NCI-H1092 treated with DMSO at 0.1 percent for 48 hours (cell line): ENCODE data around the gene ETFDH.
"Not testable (repeated sequence)": the region's sequence is repeated elsewhere in the genome, so short reads cannot be mapped to it uniquely, and the experiment has no call there.

ENCODE experiments used
- DNase-seq: peaks from one replicate; lab custom pipeline; 2025; lab: John Stamatoyannopoulos, UW

The ETFDH gene

GRCh38 chr4:158678767-158679166 is 6.7 kb downstream of the ETFDH start:
- DNase-seq = no peak

- DNase-seq = no peak
These were observed 9.5 kb downstream of the ETFDH start for GRCh38 chr4:158681629-158682028.

- DNase-seq = no peak
These were observed 10.0 kb downstream of the ETFDH start for GRCh38 chr4:158682066-158682465.

- DNase-seq = no peak
These were observed 16.7 kb downstream of the ETFDH start for GRCh38 chr4:158688813-158689212.

DNA sequence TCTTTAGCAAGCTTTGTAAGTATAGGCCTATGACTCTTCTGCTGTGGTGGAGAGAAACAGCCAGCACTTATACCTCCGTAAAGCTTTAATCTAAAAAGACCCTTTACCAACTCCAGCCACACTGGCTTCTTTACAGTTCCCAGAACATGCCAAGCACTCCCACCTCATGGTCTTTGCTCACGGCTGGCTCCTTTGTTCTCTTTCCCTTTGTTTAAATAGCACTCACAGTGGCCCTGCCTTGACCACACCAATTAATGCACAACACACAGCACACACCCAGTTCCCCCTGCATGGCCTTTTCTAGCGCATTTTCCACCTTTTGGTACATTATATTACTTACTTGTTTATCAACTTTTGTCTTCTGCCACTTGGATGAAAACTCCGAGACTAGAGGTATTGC is 32.2 kb downstream of the ETFDH start:
- no peak for DNase-seq

DNA sequence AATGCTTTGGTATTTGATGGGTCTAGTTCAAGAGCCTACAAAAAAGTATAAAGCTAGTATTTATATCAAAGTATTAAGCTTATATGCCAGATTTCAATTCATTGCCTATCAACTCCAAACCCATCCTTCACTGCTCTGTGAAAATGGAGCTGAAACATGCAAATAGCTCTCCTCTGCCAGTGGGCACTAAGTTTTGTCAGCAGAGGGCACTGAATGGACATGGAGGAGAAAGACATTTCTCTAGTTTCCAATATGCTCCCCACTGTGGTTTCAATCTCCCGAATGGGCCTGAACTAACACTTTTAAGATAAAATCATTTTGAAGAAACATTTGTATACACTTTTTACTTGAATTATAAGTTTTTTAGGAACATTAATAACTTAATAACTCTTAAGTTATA is 38.7 kb downstream of the ETFDH start:
- DNase-seq = no peak

DNA sequence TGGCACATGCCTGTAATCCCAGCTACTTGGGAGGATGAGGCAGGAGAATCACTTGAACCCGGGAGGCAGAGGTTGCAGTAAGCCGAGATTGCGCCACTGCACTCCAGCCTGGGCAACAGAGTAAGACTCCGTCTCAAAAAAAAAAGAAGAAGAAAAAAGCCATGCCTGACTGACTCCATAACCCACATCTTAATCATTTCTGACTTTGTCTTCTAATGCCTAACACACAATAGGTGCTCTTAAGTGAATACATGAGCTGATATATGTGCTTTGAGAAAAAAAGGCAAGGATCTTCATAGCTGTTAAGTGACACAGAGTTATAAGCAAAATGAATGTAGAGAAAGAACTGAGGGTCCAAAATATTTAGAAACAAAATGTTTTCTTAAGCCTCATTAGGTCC is 40.5 kb downstream of the ETFDH start:
- DNase-seq = not testable (repeated sequence)

GRCh38 chr4:158714937-158715336 is 42.8 kb downstream of the ETFDH start:
- no peak for DNase-seq

GRCh38 chr4:158715802-158716201 is 43.7 kb downstream of the ETFDH start:
- DNase-seq = no peak

DNA sequence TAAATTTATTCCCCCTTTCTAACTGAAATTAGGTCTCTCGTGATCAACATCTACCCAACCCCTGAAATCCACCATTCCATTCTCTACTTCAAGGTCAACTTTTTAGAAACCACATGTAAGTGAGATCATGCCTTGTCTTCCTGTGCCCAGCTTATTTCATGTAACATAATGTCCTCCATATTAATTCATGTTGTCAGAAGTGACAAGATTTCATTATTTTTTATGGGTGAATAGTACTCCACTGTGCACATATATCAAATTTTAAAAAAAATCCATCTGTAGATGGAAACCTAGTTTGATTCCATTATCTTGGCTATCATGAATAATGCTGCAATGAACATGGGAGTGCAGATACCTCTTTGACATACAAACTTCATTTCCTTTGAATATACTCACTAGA is 49.6 kb downstream of the ETFDH start:
- DNase-seq = no peak

DNA sequence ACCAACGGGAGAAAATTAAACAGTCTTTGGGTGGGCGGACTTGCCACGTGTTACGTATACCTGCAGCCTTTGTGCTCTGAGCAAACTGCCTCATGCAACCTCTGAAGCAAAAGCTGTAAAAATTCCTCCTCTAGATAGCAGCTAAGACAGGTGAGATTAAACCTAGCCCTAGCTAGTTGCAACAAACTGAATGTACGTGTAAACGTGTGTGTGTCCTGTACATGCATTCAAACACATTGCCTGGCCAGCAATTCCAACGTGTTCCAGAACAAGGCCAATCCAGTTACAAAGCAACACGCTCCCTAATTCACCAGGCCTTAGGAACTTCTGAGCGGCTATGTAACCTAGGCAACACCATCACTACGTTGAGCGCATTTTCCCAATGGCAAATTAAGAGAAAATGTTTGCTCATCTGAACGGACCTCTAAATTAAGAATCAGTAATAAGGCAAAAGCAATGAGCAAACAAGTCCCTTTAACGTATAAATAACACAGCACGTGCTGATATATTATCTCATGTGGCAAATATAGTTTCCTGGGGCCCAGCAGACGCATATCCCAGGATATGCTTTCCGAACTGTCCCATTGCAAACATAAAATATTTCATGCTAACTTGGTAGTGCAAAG is 50.3 kb downstream of the ETFDH start:
- peak; percentile 35 for DNase-seq

- peak; percentile 81 for DNase-seq
These were observed 51.1 kb downstream of the ETFDH start, which contains the start of gene PPID for GRCh38 chr4:158722917-158723793. PPID (minus strand) TSS chr4:158723396; CDS start chr4:158723288, 108 bp downstream.

DNA sequence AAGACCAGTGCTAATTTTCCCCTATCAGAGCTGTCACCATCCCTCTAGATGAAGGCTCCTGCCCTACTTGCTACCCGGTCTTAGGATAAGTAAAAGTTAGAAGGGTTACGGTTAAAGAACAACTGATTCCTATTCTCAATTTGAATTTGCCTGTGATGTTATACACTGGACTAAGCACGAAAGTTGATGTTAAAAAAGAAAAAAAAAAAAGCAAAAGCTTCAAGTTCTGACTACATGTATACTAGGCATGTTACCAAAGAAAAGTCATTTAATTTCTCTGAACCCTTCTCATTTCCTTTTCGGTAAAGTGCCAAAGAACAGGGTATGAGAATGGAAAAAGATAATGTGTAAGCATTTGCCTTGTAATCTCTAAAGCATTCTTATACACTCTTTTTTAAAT is 52.5 kb downstream of the ETFDH start:
- no peak for DNase-seq

DNA sequence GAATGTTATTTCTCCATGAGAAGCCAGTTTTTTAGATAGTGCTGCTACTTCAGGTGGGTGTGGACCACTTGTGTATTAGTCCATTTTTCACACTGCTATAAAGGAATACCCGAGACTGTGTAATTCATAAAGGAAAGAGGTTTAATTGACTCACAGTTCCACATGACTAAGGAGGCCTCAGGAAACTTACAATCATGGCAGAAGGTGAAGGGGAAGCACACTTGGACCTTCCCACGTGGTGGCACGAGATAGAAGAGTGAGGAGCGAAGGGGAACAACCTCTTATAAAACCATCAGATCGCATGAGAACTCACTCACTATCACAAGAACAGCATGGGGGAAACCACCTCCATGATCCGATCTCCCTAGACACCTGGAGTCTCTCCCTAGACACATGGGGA is 54.5 kb downstream of the ETFDH start:
- DNase-seq = no peak

DNA sequence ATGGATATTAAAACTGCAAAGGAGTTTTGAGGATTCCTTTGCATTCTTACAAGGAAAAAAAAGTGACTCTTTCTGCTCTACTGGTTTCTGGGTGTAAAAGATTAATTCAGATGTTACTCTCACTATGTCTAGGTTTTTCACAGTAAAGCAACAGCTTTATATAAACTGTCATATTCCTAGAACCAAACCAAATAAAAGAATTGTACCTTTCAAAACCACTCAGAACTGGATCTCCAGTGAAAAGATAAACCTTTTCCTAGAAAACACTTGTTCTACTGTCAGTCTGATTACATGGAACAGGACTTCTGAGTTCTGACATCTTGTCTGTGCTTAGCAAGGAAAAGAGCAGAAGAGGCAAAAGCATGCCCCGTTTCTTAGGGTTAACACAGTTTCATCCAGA is 56.1 kb downstream of the ETFDH start:
- no peak for DNase-seq

DNA sequence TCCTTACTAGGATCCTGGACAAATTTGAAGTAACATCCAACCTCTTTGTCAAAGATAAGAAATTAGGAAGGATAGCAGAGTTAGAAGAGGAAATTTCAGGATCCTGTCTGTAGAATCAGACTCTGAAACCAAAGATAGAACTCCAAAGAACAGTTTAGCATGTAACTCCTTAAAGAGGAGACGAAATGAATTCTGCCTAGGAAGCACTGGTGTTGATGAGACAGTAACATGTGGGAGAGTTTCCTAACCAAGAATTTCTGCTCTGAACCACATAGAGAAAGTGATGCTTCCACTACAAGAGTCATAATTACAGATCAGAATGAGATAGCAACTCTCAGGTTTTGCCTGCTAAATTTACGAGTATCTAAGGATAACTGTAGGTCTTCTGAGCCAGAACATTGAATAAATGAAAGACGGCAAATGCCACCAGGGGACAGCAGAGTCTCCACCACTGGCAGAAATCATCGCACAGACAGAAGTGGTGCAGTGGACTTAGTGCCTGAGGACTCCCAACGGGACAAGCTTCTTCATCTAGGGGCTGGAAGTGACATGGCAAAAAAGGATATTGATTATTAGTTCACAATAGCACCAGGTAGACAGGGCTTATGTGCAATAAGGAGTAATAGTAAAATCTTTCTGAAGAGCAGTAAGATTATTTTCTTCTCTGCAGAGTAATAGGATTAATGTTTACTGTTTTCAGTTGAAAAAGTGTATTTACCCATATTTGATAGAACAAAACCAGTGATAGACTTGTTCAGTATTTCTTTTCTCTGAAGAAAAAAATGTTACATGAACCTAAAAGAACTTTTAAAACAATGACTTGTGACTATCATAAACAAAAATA is 57.8 kb downstream of the ETFDH start:
- peak; percentile 49 for DNase-seq

DNA sequence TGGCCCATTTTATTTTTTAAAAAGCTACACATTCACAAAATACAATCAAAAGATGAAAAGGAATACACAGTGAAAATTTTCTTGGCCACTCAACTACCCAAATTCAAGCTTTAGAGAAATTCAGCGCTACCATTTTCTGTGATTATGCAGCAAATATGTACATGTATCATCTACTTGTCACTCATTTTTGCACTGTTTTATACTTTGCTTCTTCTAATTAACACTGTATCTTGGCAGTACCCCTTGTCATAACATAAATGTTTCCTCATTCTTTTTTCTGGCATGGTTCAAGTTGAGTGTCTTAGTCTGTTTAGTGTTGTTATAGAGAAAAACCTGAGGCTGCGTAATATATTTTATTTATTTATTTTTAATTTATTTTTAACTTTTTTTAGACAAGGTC is 66.8 kb downstream of the ETFDH start:
- no peak for DNase-seq

- DNase-seq = no peak
These were observed 67.5 kb downstream of the ETFDH start for GRCh38 chr4:158739600-158739999.

- no peak for DNase-seq
These were observed 69.4 kb downstream of the ETFDH start for GRCh38 chr4:158741326-158742021.

GRCh38 chr4:158746537-158746936 is 74.4 kb downstream of the ETFDH start:
- not testable (repeated sequence) for DNase-seq

GRCh38 chr4:158750379-158750778 is 78.3 kb downstream of the ETFDH start:
- no peak for DNase-seq
